ENCODE results near the gene DNAH7.

GRCh38 chr2:195696012-195696411, 372.6 kb downstream of the DNAH7 start:
- TF ChIP-seq CTCF (IDR thresholded peaks at IDR 0.05) (no peak), POLR2AphosphoS5 (IDR thresholded peaks at IDR 0.05) (no peak), POLR2A (IDR thresholded peaks at IDR 0.05) (no peak), EP300 (IDR thresholded peaks at IDR 0.05) (no peak)
